ENCODE results near the gene TET3.

The TET3 gene

DNA sequence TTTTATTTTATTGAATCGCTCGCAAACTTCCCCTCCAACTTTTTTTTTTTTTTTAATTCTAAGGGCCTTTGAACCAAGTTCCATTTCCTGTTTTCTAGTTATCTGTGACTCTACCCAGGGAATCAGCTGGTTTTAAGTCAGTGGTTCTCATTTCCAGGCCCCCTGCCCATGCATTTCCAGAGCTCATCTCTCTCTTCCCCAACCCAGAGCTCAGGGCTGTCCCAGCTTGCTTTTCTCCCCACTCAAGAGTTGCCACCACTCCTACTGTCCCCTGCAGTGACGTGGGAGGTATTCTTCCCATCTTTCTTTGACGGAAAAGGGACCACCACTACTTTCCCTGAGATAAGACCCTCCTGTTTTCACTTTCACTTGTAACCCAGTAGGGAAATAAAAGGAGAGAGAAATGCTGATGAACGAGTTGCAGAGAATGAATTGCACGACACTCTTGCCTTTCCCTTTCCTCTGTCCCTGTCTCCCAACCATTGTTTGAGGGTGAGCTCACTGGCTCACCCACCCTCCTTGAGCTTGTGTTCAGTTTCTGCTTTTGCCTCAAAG, 42.1 kb downstream of the TET3 start:
- H3K4me1 ChIP-seq (ENCODE audit: control insufficient read depth, insufficient read depth, low read length), result no peaks in the 10 kb centered on the region
- H3K27me3 ChIP-seq (replicated peaks; ENCODE audit: control insufficient read depth, insufficient read depth, low read length), result no peaks in the 10 kb centered on the region
- DNase-seq (ENCODE audit: low read depth), result no peak
- H3K4me3 ChIP-seq (ENCODE audit: low read length), result no peak overlapping the region
- no peaks in the 10 kb centered on the region for H3K9me3 ChIP-seq (ENCODE audit: control insufficient read depth, low read length)
- no peaks in the 10 kb centered on the region for H3K36me3 ChIP-seq (ENCODE audit: control insufficient read depth, insufficient read depth, low read length, severe bottlenecking)
- no peak overlapping the region for H3K9ac ChIP-seq (ENCODE audit: low read length)

DNA sequence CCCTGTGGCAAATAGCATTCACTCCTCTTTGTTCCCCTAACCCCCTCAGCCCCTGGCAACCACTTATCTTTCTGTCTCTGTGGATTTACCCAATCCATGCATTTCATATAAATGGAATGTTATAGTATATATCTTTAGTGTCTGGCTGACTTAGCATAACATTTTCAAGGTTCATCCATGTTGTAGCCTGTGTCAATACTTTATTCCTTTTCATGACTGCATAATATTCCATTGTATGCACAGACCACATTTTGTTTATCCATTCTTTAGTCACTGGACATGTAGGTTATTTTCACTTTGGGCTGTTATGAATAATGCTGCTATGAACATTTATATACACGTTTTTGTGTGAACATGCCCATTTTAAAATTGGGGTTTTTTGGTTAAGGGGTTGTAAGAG, 42.8 kb downstream of the TET3 start:
- DNase-seq (ENCODE audit: low read depth), result no peak
- H3K9ac ChIP-seq (ENCODE audit: low read length), result no peak overlapping the region
- no peaks in the 10 kb centered on the region for H3K27me3 ChIP-seq (replicated peaks; ENCODE audit: control insufficient read depth, insufficient read depth, low read length)
- peaks cover 6% of the 10 kb centered on the region for H3K4me1 ChIP-seq (ENCODE audit: control insufficient read depth, insufficient read depth, low read length)
- no peaks in the 10 kb centered on the region for H3K36me3 ChIP-seq (ENCODE audit: control insufficient read depth, insufficient read depth, low read length, severe bottlenecking)
- H3K9me3 ChIP-seq (ENCODE audit: control insufficient read depth, low read length), result no peaks in the 10 kb centered on the region
- no peak overlapping the region for H3K4me3 ChIP-seq (ENCODE audit: low read length)

DNA sequence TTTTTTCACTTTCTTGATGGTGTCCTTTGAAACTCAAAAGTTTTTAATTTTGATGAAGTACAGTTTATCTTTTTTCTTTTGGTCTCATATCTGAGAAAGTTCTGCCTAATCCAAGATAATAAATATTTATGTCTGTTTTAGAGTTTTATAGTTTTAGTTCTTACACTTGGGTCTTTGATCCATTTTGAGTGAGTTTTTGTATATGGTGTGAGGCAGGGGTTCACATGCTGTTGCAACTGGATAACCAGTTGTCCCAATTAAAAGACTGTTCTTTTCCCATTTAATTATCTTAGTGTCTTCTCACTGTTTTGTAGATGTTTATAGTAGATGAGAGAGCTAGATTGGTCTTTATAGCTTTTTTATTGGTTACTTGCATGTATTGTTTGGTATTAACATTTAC, 43.6 kb downstream of the TET3 start:
- Histone ChIP-seq H3K4me3 (ENCODE audit: low read length) (no peak overlapping the region), H3K27me3 (replicated peaks; ENCODE audit: control insufficient read depth, insufficient read depth, low read length) (no peaks in the 10 kb centered on the region), H3K36me3 (ENCODE audit: control insufficient read depth, insufficient read depth, low read length, severe bottlenecking) (no peaks in the 10 kb centered on the region), H3K9ac (ENCODE audit: low read length) (no peak overlapping the region), H3K4me1 (ENCODE audit: control insufficient read depth, insufficient read depth, low read length) (peaks cover 10% of the 10 kb centered on the region), H3K9me3 (ENCODE audit: control insufficient read depth, low read length) (no peaks in the 10 kb centered on the region)
- DNase-seq (ENCODE audit: low read depth), result no peak

DNA sequence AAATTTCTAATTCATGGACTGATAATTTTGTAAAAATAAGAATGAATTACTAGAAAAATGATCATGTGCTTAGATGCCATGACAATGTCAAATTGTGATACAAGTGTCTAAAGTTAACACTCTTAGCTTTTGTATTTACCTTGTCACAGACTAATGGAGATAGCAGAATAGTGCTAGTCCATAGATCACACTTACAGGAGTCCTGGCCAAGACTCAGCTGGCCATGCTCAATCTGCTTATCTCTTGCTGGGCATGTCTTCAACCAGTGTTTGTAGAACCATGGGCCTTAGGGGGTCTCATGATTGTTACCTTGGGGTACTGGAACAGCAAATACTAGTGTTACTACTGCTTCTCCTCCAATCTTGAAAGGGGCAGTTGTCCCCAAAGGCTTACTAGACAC, 44.0 kb downstream of the TET3 start:
- Histone ChIP-seq H3K27me3 (replicated peaks; ENCODE audit: control insufficient read depth, insufficient read depth, low read length) (no peaks in the 10 kb centered on the region), H3K36me3 (ENCODE audit: control insufficient read depth, insufficient read depth, low read length, severe bottlenecking) (no peaks in the 10 kb centered on the region), H3K4me3 (ENCODE audit: low read length) (no peak overlapping the region), H3K9me3 (ENCODE audit: control insufficient read depth, low read length) (no peaks in the 10 kb centered on the region), H3K9ac (ENCODE audit: low read length) (no peak overlapping the region), H3K4me1 (ENCODE audit: control insufficient read depth, insufficient read depth, low read length) (peaks cover 10% of the 10 kb centered on the region)
- no peak for DNase-seq (ENCODE audit: low read depth)

DNA sequence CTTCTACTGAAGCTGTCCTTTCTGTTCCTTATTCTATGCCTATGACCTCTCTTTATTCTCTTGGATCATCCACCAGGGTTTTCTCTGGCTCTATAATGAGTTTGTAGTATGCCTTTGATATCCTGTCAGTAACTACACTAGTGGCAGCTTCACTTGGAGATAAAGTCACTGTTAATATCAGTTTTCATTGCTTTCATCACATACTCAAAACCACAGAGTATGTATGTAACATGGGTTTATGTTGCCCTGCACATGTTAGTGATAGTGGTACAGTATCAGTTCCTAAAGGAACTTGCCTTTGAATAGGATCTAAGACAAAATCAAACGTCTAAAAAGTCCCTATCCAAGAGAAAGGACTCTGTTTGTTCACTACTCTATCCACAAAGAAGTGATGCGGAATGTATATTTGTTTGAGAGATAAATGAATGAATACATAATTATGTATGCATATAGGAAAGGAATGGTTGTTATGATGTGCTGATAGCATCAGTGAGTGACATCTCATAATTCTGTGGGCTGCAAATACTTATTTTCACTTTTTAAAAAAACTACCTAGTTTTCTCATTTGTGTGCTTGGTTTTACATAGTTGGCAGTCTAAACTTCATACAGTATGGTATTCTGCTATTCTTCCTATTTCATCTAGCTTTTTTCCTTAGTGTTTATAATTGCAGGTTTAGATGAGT, 45.1 kb downstream of the TET3 start:
- Histone ChIP-seq H3K27me3 (replicated peaks; ENCODE audit: control insufficient read depth, insufficient read depth, low read length) (no peaks in the 10 kb centered on the region), H3K4me3 (ENCODE audit: low read length) (no peak overlapping the region), H3K9me3 (ENCODE audit: control insufficient read depth, low read length) (no peaks in the 10 kb centered on the region), H3K4me1 (ENCODE audit: control insufficient read depth, insufficient read depth, low read length) (peaks cover 10% of the 10 kb centered on the region), H3K9ac (ENCODE audit: low read length) (no peak overlapping the region), H3K36me3 (ENCODE audit: control insufficient read depth, insufficient read depth, low read length, severe bottlenecking) (no peaks in the 10 kb centered on the region)
- no peak for DNase-seq (ENCODE audit: low read depth)

DNA sequence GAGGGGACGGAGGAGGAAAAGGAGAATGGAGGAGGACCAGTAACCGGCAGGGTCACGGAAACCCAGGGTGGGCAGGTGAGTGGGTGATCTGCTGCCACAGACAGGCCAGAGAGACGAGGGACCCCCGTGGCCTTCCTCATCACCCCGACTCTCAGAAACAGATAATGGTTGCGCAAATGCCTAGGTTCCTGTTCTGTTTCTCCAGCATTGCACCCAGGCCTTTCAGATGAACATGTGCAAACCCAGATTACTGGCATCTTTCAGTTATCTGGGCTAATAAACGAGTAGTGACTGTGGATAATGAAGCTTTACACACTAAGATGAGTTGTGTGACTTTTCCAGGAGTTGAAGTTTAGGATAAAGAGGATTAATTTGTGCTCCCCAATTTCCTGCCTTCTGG, 46.5 kb downstream of the TET3 start:
- no peaks in the 10 kb centered on the region for H3K36me3 ChIP-seq (ENCODE audit: control insufficient read depth, insufficient read depth, low read length, severe bottlenecking)
- no peak overlapping the region for H3K4me3 ChIP-seq (ENCODE audit: low read length)
- no peaks in the 10 kb centered on the region for H3K9me3 ChIP-seq (ENCODE audit: control insufficient read depth, low read length)
- H3K9ac ChIP-seq (ENCODE audit: low read length), result no peak overlapping the region
- DNase-seq (ENCODE audit: low read depth), result no peak
- no peaks in the 10 kb centered on the region for H3K27me3 ChIP-seq (replicated peaks; ENCODE audit: control insufficient read depth, insufficient read depth, low read length)
- peaks cover 10% of the 10 kb centered on the region for H3K4me1 ChIP-seq (ENCODE audit: control insufficient read depth, insufficient read depth, low read length)

DNA sequence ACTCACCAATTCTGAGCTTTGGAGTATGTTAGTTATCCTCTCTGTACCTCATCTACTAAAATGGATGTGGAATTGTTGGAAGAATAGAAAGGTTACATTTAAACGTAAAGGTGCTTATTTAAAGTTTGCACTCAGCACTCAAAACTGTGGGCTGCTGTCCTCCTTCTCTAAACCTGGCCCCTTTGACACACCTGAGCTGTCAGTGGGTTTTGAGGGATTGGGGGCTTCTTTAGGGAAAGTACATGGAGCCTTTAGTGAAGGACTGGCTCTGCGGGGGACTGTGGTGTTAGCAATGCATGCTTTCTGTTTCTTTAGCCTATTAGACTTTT, 47.2 kb downstream of the TET3 start:
- Histone ChIP-seq H3K27me3 (replicated peaks; ENCODE audit: control insufficient read depth, insufficient read depth, low read length) (no peaks in the 10 kb centered on the region), H3K4me1 (ENCODE audit: control insufficient read depth, insufficient read depth, low read length) (peaks cover 15% of the 10 kb centered on the region), H3K36me3 (ENCODE audit: control insufficient read depth, insufficient read depth, low read length, severe bottlenecking) (no peaks in the 10 kb centered on the region), H3K9me3 (ENCODE audit: control insufficient read depth, low read length) (no peaks in the 10 kb centered on the region), H3K4me3 (ENCODE audit: low read length) (no peak overlapping the region), H3K9ac (ENCODE audit: low read length) (no peak overlapping the region)
- DNase-seq (ENCODE audit: low read depth), result no peak

DNA sequence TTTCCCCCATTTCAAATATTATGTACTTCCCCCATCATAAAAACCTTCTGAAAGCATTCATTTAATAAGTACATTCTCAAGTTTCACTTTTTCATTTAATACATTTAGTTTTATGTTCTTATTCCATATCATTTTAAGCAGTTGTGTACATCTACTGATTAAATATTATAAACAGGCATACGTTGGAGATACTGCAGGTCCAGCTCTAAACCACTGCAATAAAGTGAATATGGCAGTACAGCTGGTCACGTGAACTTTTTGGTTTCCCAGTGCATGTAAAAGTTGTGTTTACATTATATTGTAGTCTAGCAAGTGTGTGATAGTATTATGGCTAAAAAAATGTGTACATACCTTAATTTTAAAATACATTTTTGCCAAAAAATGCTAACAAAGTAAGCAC, 48.7 kb downstream of the TET3 start:
- H3K27me3 ChIP-seq (replicated peaks; ENCODE audit: control insufficient read depth, insufficient read depth, low read length), result no peaks in the 10 kb centered on the region
- no peaks in the 10 kb centered on the region for H3K36me3 ChIP-seq (ENCODE audit: control insufficient read depth, insufficient read depth, low read length, severe bottlenecking)
- no peak overlapping the region for H3K9ac ChIP-seq (ENCODE audit: low read length)
- peaks cover 23% of the 10 kb centered on the region for H3K4me1 ChIP-seq (ENCODE audit: control insufficient read depth, insufficient read depth, low read length)
- no peaks in the 10 kb centered on the region for H3K9me3 ChIP-seq (ENCODE audit: control insufficient read depth, low read length)
- DNase-seq (ENCODE audit: low read depth), result no peak
- no peak overlapping the region for H3K4me3 ChIP-seq (ENCODE audit: low read length)
